Measurements from ENCODE around the gene FAM9A.

Gene FAM9A

DNA sequence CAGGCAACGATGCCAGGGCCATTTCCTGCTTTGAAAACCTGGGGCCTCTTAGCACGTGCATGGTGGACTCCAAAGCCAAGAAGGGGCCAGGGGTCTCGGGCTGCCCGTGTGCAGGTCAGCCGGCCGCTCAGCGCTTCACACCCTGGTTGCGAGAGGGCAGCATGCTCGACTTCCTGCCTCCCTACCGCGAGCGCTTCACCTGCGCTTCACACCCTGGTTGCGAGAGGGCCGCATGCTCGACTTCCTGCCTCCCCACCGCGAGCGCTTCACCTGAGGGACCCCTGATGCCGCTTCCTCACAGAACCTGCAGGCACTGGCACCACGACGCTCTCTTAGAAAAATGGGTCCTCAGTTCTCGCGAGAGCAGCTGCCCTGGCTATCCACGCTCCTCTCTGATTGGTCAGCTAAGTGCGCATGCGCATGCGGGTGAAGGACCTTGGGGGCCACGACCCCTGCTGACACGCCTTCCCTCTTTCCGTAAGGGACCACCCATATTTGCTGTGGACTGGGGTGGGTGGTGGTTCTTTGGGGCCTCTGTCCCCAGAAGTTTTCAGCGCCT lies at the start of gene FAM9A:
Gene FAM9A, minus strand, starts transcription at position 343 of the 559 bp plus-strand sequence. CDS start 1,212 bp downstream, outside the sequence.
- no peak for DNase-seq

DNA sequence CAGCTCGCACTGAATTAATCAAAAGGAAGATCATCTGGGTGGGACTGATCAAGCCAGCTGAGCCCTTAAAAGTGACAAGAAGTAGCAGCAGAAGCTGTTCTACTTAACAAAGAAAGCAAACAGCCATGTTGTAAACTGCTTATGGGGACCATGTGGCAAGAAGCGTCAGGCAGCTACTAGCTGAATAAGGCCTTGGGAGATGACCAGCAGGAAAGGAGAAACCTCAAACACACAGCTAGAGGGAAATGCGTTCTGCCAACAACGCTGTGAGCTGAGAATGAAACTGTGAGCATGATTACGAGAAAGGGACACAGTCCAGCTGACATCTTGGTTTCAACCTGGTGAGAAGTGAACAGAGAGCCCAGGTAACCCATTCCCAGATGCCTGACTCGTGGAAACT lies 49.3 kb upstream of the FAM9A start:
- no peak for DNase-seq

- DNase-seq: no peak
These were observed 48.8 kb upstream of the FAM9A start for GRCh38 chrX:8849945-8850344.

- DNase-seq: no peak
These were observed 48.3 kb upstream of the FAM9A start for GRCh38 chrX:8849458-8849857.

GRCh38 chrX:8848911-8849310 lies 47.7 kb upstream of the FAM9A start:
- DNase-seq: no peak

- DNase-seq: no peak
These were observed 47.3 kb upstream of the FAM9A start for GRCh38 chrX:8848441-8848840.

DNA sequence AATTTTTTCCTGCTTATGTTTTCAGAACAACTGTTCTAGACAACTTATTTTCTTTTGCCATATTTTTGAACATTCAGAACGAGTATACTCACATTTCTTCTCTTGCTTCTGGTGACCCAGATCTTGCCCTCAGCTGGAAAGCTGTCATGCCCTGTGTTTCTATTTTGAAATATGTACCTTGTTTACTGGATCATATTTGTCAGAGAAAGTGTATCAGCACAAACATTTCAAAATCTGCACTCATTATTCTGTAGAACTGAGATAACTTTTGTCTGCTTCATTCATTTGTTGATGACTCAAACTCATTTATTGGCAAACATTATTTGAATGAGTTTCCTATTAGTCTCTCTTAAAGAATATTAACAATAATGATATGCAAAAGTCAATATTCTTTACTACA lies 46.2 kb upstream of the FAM9A start:
- no peak for DNase-seq

GRCh38 chrX:8846266-8846665 lies 45.1 kb upstream of the FAM9A start:
- DNase-seq: no peak

- no peak for DNase-seq
These were observed 44.3 kb upstream of the FAM9A start for GRCh38 chrX:8845469-8845868.

DNA sequence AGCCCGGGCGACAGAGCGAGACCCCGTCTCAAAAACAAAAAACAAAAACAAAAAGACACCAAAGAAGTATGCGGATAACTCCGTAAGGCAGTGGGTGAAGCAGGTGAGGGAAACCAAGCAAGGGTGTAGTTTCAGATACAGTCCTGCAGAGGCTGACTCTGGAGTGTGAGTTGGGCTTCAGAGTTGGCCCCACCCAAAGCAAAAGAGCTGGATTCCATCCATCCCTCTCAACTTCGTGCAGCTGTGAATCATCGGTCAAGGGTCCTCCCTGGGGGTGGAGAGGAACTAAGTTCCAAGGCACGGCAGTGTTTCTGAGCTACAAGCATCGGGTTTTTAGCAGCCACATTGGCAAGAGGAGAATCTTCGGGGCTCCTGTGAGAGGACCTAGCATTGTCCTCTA lies 43.9 kb upstream of the FAM9A start:
- DNase-seq: no peak

- no peak for DNase-seq
These were observed 43.0 kb upstream of the FAM9A start for GRCh38 chrX:8844157-8844556.

DNA sequence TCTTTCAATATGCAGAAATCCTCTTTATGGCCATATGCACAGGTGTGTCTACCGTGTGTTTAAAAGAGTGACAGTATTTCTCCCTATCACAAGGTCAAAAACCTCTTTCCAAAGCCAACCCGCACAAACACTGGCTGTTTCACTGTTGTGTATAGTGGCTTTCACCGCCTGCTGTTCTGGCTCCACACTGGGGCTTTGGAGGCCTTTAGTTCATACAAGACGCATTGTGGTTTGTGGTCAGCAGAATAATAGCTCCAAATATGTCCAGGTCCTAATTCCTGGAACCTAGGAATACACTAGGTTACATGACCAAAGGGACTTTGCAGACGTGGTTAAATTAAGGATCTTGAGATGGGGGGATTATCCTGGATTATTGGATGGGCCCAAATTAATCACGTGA lies 40.7 kb upstream of the FAM9A start:
- no peak for DNase-seq

GRCh38 chrX:8834392-8834791 lies 33.2 kb upstream of the FAM9A start:
- DNase-seq: no peak

- no peak for DNase-seq
These were observed 31.6 kb upstream of the FAM9A start for GRCh38 chrX:8832582-8833378.

GRCh38 chrX:8823698-8824097 lies 22.5 kb upstream of the FAM9A start:
- DNase-seq: no peak

DNA sequence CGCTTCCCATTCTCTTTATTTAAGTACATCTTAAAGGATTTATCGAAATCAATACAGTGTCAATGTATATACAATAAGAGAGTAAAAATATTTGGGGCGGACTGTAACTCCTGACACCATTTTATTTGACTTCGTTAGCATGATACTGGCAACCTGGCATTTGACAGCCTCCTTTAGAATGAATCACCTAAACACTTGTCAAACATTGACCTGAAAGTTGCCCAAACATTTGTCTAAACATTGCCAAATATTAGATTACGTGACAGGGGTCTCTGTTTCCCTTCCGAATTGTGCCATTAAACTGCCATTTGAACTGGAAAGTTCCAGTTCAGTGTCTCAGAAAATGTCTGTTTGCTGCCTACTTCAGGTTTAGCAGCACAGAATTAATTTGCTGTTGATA lies 20.8 kb upstream of the FAM9A start:
- DNase-seq: no peak

DNA sequence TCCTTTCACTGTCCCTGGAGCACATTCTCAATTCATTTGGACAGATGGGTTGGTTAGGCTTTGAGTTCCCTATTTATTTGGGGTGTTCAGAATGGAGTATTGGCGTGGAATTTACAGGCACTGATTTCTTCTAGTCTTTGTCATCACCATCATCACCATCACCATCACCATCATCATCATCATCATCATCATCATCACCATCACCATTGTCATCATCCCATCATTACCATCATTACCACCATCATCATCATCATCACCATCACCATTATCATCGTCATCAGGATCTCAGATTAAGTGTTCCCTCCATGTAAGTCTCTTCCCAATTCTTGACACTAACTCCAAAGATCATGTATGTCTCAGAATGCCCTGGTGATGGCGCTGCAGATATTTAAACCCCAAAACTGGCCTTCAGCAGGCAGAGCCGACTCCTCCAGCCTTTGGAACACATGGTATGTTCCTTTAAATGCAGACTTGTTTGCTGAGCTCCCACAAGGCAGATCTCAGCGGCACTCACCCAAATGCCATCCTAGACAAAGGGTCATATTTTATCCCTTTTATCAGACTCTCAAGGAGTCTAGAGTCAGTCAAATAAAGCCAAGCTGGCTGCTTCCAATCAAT lies 19.8 kb upstream of the FAM9A start:
- DNase-seq: peak; percentile 12

DNA sequence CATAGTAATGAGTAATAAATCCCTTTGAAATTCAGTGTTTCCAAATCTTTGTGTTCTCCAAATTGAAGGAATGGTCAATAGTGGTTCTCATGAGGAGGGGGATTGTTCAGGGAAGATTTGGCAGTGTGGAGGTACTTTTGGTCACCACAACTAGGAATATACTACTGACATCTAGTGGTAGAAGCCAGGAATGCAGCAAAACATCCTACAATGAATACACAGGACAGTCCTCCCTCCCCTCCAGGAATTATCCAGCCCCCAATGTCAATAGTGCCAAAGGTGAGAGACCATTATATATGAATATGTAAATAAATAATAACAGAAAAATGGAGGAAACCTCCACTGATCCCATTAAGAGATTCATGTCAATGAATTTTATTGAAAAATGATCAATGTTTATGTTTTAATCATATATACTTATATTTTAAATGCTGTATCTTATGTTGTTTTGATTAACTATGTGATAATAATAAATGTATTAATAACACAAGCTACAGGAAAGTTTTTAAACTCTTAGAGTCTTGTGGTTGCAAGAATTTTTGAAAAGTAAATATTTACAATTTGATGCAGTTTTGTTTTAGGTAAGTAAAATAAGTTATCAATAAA lies 14.4 kb upstream of the FAM9A start:
- DNase-seq: peak; percentile 80

DNA sequence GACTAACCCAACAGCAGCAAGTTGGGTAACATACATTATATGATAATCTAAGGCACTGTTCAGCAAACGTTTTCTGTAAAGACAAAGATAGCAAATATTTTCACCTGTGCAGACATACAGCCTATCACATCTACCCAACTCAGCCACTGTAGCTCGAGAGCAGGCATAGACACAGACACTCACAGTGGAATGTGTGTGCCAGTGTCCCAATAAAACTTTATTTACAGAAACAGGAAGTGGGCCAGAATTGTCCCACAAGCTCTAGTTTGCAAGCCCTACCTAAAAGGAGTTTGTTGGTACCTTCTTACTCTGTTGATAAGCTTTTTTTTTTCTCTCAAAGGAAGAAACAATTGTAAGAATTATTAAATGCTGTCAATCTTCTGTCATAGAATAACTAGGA lies 11.9 kb upstream of the FAM9A start:
- DNase-seq: no peak

- DNase-seq: no peak
These were observed 10.4 kb upstream of the FAM9A start for GRCh38 chrX:8811611-8812010.

DNA sequence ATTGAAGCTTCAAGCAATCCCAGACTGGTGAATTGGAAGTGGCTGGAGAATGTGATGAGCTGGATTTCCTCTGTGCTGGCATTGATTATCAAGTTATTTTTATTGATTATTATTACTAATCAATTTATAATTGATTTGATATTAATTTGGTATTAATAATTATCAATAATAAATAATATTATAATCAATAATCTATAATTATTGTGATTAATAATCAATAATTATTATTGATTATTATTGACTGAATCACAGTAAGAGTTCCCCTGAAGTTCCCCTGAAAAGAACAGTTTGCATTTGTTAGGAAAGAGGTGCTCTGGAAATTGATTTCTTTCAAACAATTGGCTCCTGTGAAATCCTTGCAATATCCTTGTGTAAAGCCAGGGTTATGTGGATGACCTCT lies 7.5 kb upstream of the FAM9A start:
- no peak for DNase-seq

- DNase-seq: no peak
These were observed 4.8 kb upstream of the FAM9A start for GRCh38 chrX:8805974-8806373.

DNA sequence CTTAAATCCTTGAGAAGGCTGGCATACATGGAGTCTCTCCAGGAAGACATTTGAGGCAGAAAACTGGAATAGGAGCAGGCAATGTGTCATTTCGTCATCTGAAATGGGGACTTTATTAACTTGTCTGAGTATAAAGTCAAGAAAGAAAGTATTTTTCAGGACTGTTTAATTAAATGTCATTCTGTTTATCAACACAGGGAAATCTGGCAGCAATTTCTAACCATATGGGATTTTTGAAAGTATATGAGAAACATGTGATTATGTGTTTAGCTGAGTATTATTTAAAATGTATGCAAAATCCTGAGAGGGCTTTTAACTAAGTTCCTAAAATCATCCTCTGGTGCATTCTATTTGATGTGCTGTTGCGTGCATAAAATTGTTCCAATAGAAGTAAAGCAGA lies 3.9 kb upstream of the FAM9A start:
- no peak for DNase-seq

- DNase-seq: no peak
These were observed 2.1 kb upstream of the FAM9A start for GRCh38 chrX:8803326-8803725.

Measured in eye (tissue), 1 donor.